ENCODE results near the gene MIA. TPM values are rescaled to one million over a fixed set of nuclear protein-coding genes. Genes with fewer than 3 reads are reported as not detected.
A peak's percentile ranks its signal among the peaks of the same experiment; 100 is the strongest.
"Not testable (repeated sequence)": the region's sequence is repeated elsewhere in the genome, so short reads cannot be mapped to it uniquely, and the experiment has no call there.

Gene MIA
- total RNA-seq, 1 donor from 2014 or later = not detected

DNA sequence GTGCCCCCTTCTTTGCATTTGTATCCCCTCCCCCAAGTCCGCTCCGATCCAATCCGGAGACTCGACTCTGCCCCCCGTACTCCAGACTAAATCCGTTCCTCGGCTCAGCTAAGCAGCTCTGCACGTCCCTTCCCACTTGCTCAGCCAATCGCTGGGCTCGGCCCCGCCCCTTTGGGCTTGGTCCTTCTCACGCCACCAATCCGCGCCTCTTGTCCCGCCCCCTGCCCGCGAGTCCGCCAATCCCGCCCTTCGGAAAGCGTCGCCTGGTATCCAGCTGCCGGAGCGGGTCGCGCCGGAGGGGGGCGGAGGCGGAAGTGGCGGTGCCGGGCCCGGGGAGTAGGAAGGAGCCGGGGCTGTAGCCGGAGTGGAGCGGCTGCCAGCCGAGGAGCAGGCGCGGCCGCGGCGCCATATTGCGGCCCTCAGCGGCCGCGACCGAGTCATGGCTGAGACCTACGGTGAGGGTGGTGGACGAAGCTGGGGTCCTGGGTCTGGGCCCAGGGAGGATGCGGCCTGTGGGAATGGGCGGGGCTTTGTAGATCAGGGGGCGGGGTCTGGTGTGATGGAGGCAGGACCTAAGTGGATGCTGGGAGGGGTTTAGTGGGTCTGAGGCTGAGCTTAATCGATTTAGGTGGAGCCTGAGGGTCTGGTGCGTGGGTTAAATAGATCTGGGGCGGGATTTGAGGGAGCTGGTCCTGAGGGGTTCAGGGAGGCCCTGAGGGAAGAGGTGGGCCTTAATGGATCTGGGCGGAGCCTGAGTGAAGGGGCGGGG lies 2.8 kb downstream of the MIA start, which contains the start of gene RAB4B:
Gene RAB4B, plus strand, starts transcription at position 311 of the 769 bp plus-strand sequence. Its CDS starts 129 bp downstream, at position 440.
- DNase-seq (ENCODE audit: low read depth) = peak; percentile 100

DNA sequence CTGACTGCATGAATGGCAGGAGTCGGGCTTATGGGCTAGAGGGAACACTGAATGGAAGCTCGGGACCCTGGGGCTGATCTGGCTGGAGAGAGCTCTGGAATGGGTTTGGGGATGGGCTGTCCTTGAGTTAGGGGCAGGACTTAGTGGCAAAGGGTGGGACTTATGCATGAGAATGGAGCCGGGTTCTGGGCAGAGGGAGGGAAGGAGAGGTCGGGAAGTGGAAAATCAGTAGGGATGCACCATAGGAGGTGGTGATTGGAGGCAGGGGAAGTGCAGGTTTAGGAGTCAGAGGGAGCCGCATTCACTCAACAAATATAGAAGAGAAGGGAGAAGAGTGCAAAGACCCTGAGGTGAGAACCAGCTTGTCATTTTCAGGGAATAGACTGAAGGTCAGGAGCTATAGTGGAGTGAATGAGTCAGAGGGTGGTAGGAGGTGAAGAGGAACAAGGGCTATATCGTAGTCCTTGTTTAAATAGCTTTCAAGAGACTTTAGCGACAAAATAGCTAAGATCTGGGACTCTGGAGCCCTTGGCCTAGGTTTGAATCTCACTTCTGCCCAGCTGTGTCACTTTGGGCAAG lies 3.5 kb downstream of the MIA start:
- DNase-seq (ENCODE audit: low read depth) = no peak

- no peak for DNase-seq (ENCODE audit: low read depth)
Measured at GRCh38 chr19:40780582-40780981, 5.3 kb downstream of the MIA start.

- DNase-seq (ENCODE audit: low read depth) = no peak
Measured at GRCh38 chr19:40781140-40781539, 5.8 kb downstream of the MIA start.

DNA sequence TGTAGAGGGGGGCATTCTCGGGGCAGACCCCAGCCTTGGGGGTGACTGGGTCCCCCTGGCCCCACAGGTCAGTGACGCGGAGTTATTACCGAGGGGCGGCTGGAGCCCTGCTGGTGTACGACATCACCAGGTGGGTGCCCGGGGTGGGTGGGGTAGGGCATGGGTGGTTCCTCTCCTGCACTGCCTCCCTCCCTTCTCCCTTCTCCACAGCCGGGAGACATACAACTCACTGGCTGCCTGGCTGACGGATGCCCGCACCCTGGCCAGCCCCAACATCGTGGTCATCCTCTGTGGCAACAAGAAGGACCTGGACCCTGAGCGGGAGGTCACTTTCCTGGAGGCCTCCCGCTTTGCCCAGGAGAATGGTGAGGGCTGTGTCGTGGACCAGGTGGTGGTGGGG lies 8.4 kb downstream of the MIA start:
- no peak for DNase-seq (ENCODE audit: low read depth)

- DNase-seq (ENCODE audit: low read depth) = not testable (repeated sequence)
Measured at GRCh38 chr19:40784146-40784545, 8.8 kb downstream of the MIA start.

DNA sequence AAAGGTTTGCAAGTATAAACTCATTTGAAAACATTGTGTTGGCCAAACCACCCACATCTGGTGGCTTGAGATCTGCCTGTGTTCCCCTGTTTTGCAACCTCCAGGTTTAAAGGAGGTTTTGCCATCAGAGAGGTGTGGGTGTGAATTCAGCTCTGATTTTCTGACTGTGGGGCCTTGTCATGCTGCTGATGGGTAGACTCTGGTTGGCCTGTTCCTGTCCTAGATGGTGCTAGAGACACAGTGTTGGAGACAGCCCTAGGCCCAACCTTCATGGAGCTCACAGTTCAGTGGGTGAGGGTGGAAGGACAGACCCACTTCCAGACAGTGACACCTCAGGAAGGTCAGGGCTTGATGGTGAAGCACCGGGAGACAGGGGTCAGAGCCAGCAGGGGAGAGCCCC lies 10.2 kb downstream of the MIA start:
- DNase-seq (ENCODE audit: low read depth) = no peak

- DNase-seq (ENCODE audit: low read depth) = no peak
Measured at GRCh38 chr19:40786060-40787037, 11.0 kb downstream of the MIA start.

GRCh38 chr19:40791349-40791748 lies 16.0 kb downstream of the MIA start:
- no peak for DNase-seq (ENCODE audit: low read depth)

- no peak for DNase-seq (ENCODE audit: low read depth)
Measured at GRCh38 chr19:40791996-40792395, 16.7 kb downstream of the MIA start.

DNA sequence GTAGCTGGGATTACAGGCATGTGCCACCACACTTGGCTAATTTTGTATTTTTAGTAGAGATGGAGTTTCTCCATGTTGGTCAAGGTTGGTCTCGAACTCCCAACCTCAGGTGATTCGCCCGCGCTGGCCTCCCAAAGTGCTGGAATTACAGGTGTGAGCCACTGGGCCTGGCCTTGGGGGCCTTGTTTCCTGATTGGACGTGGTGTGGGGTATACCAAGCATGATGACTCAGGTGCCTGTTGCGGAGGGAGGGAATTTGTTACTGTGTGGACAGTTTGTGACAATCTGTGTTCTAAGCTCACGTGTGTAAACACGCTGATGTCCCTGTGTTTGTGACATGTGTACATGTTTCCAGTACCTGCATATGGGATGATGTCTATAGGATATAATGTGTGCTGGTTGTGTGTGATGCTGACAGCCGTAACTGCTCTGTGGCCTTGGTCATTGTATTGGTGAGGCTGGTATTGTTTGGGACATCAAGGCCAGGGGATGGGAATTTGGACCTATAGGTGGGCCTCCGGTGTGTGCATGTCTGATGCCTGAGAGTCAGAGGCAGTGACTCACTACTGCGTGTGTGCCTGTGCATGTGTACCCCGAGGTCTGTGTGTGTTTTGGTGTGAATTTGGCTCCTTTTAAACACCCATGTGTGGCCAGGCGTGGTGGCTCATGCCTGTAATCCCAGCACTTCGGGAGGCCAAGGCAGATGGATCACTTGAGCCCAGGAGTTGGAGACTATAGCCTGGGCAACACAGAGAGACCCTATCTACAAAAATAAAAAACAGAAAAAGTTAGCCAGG lies 22.0 kb downstream of the MIA start:
- no peak for DNase-seq (ENCODE audit: low read depth)

GRCh38 chr19:40797963-40798682 lies 22.8 kb downstream of the MIA start:
- peak; percentile 64 for DNase-seq (ENCODE audit: low read depth)

- DNase-seq (ENCODE audit: low read depth) = peak; percentile 100
Measured at GRCh38 chr19:40798683-40799557, 23.6 kb downstream of the MIA start, which contains the start of gene EGLN2. TSS of gene EGLN2 (plus strand) at chr19:40799191. CDS start at chr19:40800573, 1,382 bp downstream.

DNA sequence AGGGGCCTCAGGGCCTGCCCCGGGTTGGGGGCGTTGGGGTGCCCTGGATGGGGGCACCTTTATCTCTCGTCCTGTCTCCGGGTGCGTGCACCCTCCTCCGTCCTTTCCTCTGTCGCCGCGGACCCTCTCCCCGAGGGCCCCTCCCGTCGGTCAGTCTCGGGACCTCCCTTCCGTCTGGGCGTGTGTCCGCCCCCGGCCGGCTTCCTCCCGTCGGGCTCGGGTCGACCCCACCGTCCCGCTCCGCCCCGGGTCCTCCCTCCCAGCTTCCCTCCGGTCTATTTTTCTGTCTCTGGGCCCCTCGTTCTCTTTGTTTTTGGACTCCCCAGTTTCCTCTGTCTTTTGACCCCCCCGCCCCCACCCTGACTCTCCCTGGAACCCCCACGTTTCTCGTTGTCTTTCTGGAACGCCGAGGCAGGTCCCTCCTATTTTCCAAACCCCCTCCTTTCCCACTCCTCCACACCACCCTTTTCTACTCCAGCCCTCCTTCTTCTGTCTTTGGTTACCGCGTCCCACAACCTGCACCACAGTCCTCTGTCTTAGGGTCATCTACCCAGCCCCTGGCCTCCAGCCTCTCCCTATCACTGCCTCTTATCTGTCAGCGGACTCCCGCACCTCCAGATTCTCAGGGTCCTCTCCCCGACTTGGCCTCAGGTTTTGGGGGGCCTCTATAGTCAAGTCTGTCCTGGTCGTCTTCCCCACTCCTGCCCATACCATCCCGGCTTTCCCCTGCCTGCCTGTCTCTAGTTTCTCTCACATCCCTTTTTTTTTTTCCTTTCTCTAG lies 24.4 kb downstream of the MIA start:
- DNase-seq (ENCODE audit: low read depth) = no peak

DNA sequence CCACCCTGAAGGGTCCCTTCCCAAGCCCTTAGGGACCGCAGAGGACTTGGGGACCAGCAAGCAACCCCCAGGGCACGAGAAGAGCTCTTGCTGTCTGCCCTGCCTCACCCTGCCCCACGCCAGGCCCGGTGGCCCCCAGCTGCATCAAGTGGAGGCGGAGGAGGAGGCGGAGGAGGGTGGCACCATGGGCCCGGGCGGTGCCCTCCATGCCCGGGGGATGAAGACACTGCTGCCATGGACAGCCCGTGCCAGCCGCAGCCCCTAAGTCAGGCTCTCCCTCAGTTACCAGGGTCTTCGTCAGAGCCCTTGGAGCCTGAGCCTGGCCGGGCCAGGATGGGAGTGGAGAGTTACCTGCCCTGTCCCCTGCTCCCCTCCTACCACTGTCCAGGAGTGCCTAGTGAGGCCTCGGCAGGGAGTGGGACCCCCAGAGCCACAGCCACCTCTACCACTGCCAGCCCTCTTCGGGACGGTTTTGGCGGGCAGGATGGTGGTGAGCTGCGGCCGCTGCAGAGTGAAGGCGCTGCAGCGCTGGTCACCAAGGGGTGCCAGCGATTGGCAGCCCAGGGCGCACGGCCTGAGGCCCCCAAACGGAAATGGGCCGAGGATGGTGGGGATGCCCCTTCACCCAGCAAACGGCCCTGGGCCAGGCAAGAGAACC lies 25.1 kb downstream of the MIA start:
- no peak for DNase-seq (ENCODE audit: low read depth)

- DNase-seq (ENCODE audit: low read depth) = no peak
Measured at GRCh38 chr19:40800997-40801377, 25.7 kb downstream of the MIA start.

DNA sequence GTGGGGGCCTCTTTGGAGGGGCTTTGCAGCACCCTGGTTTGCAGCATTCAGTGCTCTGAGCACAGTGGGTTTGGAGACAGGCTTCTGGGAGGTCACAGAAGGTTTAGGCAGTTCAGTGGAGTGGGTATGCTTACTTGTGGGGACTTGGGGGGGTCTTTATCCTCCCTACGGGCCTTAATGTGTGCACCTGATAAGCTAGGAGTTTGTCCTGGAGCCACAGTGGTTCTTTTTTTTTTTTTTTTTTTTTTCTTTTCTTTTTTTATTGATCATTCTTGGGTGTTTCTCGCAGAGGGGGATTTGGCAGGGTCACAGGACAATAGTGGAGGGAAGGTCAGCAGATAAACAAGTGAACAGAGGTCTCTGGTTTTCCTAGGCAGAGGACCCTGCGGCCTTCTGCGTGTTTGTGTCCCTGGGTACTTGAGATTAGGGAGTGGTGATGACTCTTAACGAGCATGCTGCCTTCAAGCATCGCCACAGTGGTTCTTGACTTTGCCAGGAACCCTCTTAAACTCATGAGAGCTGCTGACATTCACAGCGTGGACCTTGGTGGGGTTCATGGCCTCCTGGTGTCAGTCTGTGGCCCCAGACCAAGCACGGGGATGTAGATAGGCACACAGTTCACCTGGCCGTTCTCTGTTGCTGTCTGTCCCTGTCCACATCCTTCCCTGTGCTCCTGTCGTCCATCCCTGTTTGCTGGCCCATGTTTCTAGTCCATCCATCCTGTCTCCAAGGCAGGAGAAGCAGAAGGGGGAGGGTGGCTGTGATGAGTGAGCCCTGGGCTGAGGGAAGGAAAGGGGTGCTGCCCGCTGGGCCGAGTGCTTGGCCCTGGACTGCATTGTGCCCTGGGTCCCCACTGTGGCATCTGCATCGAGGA lies 26.3 kb downstream of the MIA start:
- DNase-seq (ENCODE audit: low read depth) = no peak

All from myocyte (in vitro differentiated cells).